Glomerular endothelial cell (primary cell): ENCODE data around the gene HSPB1. TPM values are rescaled to one million over a fixed set of nuclear protein-coding genes. Genes with fewer than 3 reads are reported as not detected.

Source experiments
- total RNA-seq: library from RNA; depleted of rRNA; stranded (reverse); fragments of >200 nt; gene quantifications from 2 replicates; pipeline ENCODE4 v1.2.3, GENCODE V29; 2015

The HSPB1 gene
- total RNA-seq, 1 donor from 2014 or later = 1,027 TPM

Other genes with a start within 250 kb of the HSPB1 start
- gene SRRM3, start 100.8 kb upstream of the HSPB1 start, total RNA-seq = 0.10 and 0.23 TPM in 2 replicates
- 145 and 198 TPM in 2 replicates for gene YWHAG, start 56.3 kb downstream of the HSPB1 start, total RNA-seq
- gene SSC4D, start 107.0 kb downstream of the HSPB1 start, total RNA-seq = 1.4 and 2.0 TPM in 2 replicates
- 1.1 and 4.0 TPM in 2 replicates for gene ZP3, start 122.3 kb downstream of the HSPB1 start, total RNA-seq
- gene DTX2, start 159.0 kb downstream of the HSPB1 start, total RNA-seq = 20.4 and 27.3 TPM in 2 replicates
- gene UPK3B, start 207.9 kb downstream of the HSPB1 start, total RNA-seq = 1.1 TPM in 1 of 2 replicates, not detected in the other
- gene SPDYE16, start 240.6 kb downstream of the HSPB1 start, total RNA-seq = 0.24 TPM in 1 of 2 replicates, not detected in the other